Smooth muscle cell (in vitro differentiated cells): ENCODE data around the gene GFRA1. TPM values are rescaled to one million over a fixed set of nuclear protein-coding genes. Genes with fewer than 3 reads are reported as not detected.

ENCODE experiments used
- DNase-seq: peaks from one replicate; lab custom pipeline; 2025; ENCODE audit not compliant: unreplicated experiment; lab: John Stamatoyannopoulos, UW
- H2AFZ ChIP-seq: fragments of 200-600 bp; sonication (generic); 2 replicates; pipeline ENCODE4 v1.6.0; 2016; ENCODE audit warnings: antibody characterized with exemption, low read depth, mild to moderate bottlenecking
- H3F3A ChIP-seq: fragments of 200-600 bp; sonication (generic); 2 replicates; pipeline ENCODE4 v1.6.0; 2017; ENCODE audit warnings: antibody characterized with exemption, low read depth
- H3K27ac ChIP-seq: fragments of 200-600 bp; sonication (generic); 2 replicates; pipeline ENCODE4 v1.5.1; 2016; ENCODE audit warnings: low read depth, mild to moderate bottlenecking
- H3K27me3 ChIP-seq: fragments of 200-600 bp; sonication (generic); 2 replicates; pipeline ENCODE4 v1.6.1; 2016; ENCODE audit warnings: low read depth, mild to moderate bottlenecking
- H3K36me3 ChIP-seq: fragments of 200-600 bp; sonication (generic); 2 replicates; pipeline ENCODE4 v1.5.1; 2016; ENCODE audit warnings: low read depth
- H3K4me1 ChIP-seq: fragments of 200-600 bp; sonication (generic); 2 replicates; pipeline ENCODE4 v1.5.1; 2016; ENCODE audit warnings: low read depth
- H3K4me2 ChIP-seq: fragments of 200-600 bp; sonication (generic); 2 replicates; pipeline ENCODE4 v1.6.0; 2016; ENCODE audit warnings: mild to moderate bottlenecking
- H3K4me3 ChIP-seq: fragments of 200-600 bp; sonication (generic); 2 replicates; pipeline ENCODE4 v1.5.1; 2016; ENCODE audit warnings: mild to moderate bottlenecking
- H3K79me2 ChIP-seq: fragments of 200-600 bp; sonication (generic); 2 replicates; pipeline ENCODE4 v1.6.0; 2016; ENCODE audit warnings: low read depth, mild to moderate bottlenecking
- H3K9ac ChIP-seq: fragments of 200-600 bp; sonication (generic); 2 replicates; pipeline ENCODE4 v1.6.0; 2016; ENCODE audit warnings: low read depth
- H3K9me3 ChIP-seq: fragments of 200-600 bp; sonication (generic); replicated peaks from 2 replicates; pipeline ENCODE4 v1.5.1; 2016; ENCODE audit warnings: low read depth
- H4K20me1 ChIP-seq: fragments of 200-600 bp; sonication (generic); 2 replicates; pipeline ENCODE4 v1.6.0; 2016; ENCODE audit warnings: low read depth
- WGBS: methylation state at CpG from one replicate; pipeline ENCODE4 v1.1.7; 2016; ENCODE audit warnings: low lambda C conversion rate; 5-methylcytosine and 5-hydroxymethylcytosine counted together
- polyA plus RNA-seq: library from polyadenylated mRNA; unstranded; fragments of >200 nt; fragmentation: Nextera tagmentation; extraction: Ambion mirVana; gene quantifications from 2 replicates; pipeline ENCODE4 v1.2.1, GENCODE V29; 2016
- total RNA-seq: library from RNA; depleted of rRNA; stranded (reverse); fragments of >200 nt; gene quantifications from 2 replicates; pipeline ENCODE4 v1.2.3, GENCODE V29; 2014
- TF ChIP-seq, protein P1 (sequence below): fragments of 200-600 bp; sonication (generic); IDR thresholded peaks from 2 replicates; pipeline ENCODE4 v1.5.1; 2017; ENCODE audit warnings: borderline replicate concordance, mild to moderate bottlenecking, antibody characterized with exemption; ENCODE audit not compliant: insufficient read depth, poor library complexity, severe bottlenecking

Gene GFRA1
- total and polyA plus RNA-seq, 2 experiments from 2014 or later = 1.3 to 1.9 TPM

DNA sequence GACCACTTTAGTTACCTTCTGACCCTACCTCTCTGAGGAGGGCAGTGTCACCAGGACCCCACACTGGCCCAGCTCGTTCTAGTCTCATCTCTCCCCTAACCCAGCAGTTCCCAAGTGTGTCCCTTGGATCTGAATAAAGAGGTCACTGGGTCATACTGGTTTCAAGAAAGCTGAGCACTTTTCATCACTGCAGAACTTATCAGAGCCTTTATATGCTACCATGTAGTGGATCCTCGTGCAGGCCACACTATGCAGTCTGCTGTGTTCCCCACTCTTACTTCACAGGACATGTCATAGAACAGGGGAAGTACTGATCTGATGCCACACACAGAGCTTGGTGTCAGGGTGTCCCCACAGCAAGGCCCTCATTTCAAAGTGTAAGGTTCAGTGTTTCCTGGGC, 113.8 kb downstream of the GFRA1 start:
- H2AFZ ChIP-seq = no peak overlapping the region
- no peaks in the 10 kb centered on the region for H3K4me1 ChIP-seq
- no peaks in the 10 kb centered on the region for H3K27me3 ChIP-seq
- no peak overlapping the region for H3K4me3 ChIP-seq
- H3K36me3 ChIP-seq = no peaks in the 10 kb centered on the region
- H4K20me1 ChIP-seq = no peaks in the 10 kb centered on the region
- H3F3A ChIP-seq = no peaks in the 10 kb centered on the region
- WGBS = 88% methylated on average over 2 of the region's 2 CpGs
- no peaks in the 10 kb centered on the region for H3K79me2 ChIP-seq
- H3K4me2 ChIP-seq = no peak overlapping the region
- H3K27ac ChIP-seq = no peak overlapping the region
- TF ChIP-seq, protein P1, sequence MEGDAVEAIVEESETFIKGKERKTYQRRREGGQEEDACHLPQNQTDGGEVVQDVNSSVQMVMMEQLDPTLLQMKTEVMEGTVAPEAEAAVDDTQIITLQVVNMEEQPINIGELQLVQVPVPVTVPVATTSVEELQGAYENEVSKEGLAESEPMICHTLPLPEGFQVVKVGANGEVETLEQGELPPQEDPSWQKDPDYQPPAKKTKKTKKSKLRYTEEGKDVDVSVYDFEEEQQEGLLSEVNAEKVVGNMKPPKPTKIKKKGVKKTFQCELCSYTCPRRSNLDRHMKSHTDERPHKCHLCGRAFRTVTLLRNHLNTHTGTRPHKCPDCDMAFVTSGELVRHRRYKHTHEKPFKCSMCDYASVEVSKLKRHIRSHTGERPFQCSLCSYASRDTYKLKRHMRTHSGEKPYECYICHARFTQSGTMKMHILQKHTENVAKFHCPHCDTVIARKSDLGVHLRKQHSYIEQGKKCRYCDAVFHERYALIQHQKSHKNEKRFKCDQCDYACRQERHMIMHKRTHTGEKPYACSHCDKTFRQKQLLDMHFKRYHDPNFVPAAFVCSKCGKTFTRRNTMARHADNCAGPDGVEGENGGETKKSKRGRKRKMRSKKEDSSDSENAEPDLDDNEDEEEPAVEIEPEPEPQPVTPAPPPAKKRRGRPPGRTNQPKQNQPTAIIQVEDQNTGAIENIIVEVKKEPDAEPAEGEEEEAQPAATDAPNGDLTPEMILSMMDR = no peak
- H3K9me3 ChIP-seq = no peaks in the 10 kb centered on the region
- no peak overlapping the region for H3K9ac ChIP-seq
- DNase-seq = no peak

DNA sequence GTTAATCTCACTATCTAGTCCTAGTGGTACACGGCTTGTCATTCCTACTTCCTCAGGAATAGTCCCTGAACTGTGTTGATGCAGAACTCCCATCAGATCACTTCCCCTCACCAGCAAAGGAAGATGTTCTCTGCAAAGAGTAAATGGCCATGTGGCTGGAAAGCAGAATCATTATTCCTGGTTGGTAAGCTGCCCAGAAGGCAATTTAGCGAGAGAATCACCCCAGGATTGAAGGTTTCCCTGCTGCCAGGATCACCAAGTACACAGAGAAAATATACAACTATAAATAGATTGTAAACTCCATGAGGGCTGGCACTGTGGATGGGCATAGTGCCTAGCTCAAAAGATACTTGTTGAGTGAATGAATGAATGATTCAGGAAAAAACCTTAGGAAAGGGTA, 115.0 kb downstream of the GFRA1 start:
- H3F3A ChIP-seq = no peaks in the 10 kb centered on the region
- no peaks in the 10 kb centered on the region for H3K27me3 ChIP-seq
- H3K27ac ChIP-seq = no peak overlapping the region
- no peak overlapping the region for H2AFZ ChIP-seq
- no peak overlapping the region for H3K4me2 ChIP-seq
- WGBS = 94% methylated on average over 2 of the region's 2 CpGs
- no peak for DNase-seq
- TF ChIP-seq, protein P1 = no peak
- H3K79me2 ChIP-seq = no peaks in the 10 kb centered on the region
- H3K9ac ChIP-seq = no peak overlapping the region
- no peaks in the 10 kb centered on the region for H3K9me3 ChIP-seq
- H4K20me1 ChIP-seq = no peaks in the 10 kb centered on the region
- H3K36me3 ChIP-seq = no peaks in the 10 kb centered on the region
- no peaks in the 10 kb centered on the region for H3K4me1 ChIP-seq
- no peak overlapping the region for H3K4me3 ChIP-seq

DNA sequence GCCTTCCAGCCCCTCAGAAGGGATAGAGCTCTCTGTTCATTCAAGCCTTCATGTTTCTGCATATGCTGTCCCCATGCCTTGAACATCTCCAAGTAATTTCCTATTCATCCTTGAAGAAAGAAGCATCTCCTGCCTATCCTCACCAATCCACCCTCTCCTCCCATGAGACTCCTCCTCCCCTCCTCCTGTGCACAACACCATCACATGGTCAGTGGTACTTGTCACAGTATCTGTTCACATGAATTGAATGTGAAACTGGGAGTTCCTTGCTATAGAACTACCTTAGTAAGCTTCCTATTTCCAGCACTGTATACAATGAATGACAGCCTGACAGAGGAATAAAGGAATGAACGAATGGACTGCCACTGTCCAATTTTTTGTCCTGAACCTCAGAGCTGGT, 115.5 kb downstream of the GFRA1 start:
- WGBS = 90% methylated on average over 1 of the region's 1 CpG
- Histone ChIP-seq H3K9me3 (no peaks in the 10 kb centered on the region), H3F3A (no peaks in the 10 kb centered on the region), H3K4me3 (no peak overlapping the region), H3K27me3 (no peaks in the 10 kb centered on the region), H2AFZ (no peak overlapping the region), H4K20me1 (no peaks in the 10 kb centered on the region), H3K4me2 (no peak overlapping the region), H3K79me2 (no peaks in the 10 kb centered on the region), H3K9ac (no peak overlapping the region), H3K36me3 (no peaks in the 10 kb centered on the region), H3K27ac (no peak overlapping the region), H3K4me1 (no peaks in the 10 kb centered on the region)
- TF ChIP-seq, protein P1 = no peak
- DNase-seq = no peak

DNA sequence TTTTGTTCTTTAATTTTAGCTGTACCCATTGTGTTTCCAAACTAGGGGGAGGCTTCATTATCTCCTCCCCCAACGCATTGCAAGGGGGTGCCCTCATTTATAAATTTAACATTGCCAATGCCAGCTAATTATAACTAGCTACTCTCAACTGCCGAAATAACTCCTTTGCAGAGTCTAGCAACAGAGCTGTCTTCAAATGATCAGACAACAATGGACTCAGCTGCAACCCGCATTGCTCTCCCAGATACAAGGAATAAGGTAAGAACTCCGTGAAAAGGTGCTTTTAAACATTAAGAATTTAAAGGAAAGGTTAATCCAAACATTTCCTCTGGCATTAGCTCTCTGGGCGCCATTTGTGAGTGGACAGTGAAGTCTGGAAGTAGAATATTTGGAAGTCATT, 116.2 kb downstream of the GFRA1 start:
- H3K9me3 ChIP-seq = no peaks in the 10 kb centered on the region
- no peak overlapping the region for H3K27ac ChIP-seq
- no peaks in the 10 kb centered on the region for H3K36me3 ChIP-seq
- no peaks in the 10 kb centered on the region for H4K20me1 ChIP-seq
- H3K4me2 ChIP-seq = no peak overlapping the region
- TF ChIP-seq, protein P1 = no peak
- no peak for DNase-seq
- H3K79me2 ChIP-seq = no peaks in the 10 kb centered on the region
- H3K4me3 ChIP-seq = no peak overlapping the region
- no peaks in the 10 kb centered on the region for H3K4me1 ChIP-seq
- no peak overlapping the region for H2AFZ ChIP-seq
- WGBS = 89% methylated on average over 5 of the region's 5 CpGs
- H3F3A ChIP-seq = no peaks in the 10 kb centered on the region
- no peak overlapping the region for H3K9ac ChIP-seq
- no peaks in the 10 kb centered on the region for H3K27me3 ChIP-seq
